LNCaP clone FGC (cell line): Measurements from ENCODE around the gene MUC12.

Source experiments
- DNase-seq: peaks from one replicate; pipeline ENCODE4 v3.0.0-alpha.2; 2011; ENCODE audit warnings: low read depth
- H3K4me3 ChIP-seq: 2 replicates; pipeline ENCODE4 v1.5.1; 2011; ENCODE audit warnings: mild to moderate bottlenecking, low read depth, low read length, control low read depth
- TF ChIP-seq, protein P1 (sequence below): IDR thresholded peaks from 2 replicates; pipeline ENCODE4 v1.5.1; 2012; ENCODE audit warnings: mild to moderate bottlenecking; ENCODE audit not compliant: control insufficient read depth, insufficient read depth; ENCODE audit errors: extremely low read depth

MUC12 gene

DNA sequence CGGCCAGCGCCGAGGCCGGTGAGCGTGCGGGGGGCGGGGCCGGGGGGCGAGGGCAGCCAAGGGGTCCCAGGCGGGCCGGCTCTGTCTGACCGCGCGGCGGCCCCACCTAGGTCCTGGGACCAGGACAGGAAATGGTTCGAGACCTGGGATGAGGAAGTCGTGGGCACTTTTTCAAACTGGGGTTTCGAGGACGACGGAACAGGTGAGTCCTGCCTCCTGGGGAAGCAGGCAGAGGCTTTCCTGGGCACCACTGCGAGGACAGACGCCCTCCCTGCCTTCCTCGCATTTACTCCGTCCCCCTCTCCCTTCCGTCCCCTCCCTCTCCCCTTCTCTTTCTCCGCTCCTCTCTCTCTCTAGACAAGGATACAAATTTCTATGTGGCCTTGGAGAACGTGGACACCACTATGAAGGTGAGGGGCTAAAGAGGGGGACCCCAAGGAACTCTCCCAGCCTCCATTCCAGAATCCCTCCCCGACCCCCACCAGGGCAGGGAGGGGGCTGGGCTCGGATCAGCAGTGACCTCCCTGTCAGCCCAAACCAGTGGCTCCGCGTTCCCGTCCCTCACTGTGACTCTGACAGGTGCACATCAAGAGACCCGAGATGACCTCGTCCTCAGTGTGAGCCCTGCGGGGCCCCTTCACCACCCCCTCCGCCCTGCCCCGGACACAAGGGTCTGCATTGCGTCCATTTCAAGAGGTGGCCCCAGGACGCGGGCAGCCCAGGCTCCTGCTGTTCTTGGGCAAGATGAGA is 2.6 kb upstream of the MUC12 start:
- no peak overlapping the region for H3K4me3 ChIP-seq
- TF ChIP-seq, protein P1, sequence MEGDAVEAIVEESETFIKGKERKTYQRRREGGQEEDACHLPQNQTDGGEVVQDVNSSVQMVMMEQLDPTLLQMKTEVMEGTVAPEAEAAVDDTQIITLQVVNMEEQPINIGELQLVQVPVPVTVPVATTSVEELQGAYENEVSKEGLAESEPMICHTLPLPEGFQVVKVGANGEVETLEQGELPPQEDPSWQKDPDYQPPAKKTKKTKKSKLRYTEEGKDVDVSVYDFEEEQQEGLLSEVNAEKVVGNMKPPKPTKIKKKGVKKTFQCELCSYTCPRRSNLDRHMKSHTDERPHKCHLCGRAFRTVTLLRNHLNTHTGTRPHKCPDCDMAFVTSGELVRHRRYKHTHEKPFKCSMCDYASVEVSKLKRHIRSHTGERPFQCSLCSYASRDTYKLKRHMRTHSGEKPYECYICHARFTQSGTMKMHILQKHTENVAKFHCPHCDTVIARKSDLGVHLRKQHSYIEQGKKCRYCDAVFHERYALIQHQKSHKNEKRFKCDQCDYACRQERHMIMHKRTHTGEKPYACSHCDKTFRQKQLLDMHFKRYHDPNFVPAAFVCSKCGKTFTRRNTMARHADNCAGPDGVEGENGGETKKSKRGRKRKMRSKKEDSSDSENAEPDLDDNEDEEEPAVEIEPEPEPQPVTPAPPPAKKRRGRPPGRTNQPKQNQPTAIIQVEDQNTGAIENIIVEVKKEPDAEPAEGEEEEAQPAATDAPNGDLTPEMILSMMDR: no peak
- no peak for DNase-seq

DNA sequence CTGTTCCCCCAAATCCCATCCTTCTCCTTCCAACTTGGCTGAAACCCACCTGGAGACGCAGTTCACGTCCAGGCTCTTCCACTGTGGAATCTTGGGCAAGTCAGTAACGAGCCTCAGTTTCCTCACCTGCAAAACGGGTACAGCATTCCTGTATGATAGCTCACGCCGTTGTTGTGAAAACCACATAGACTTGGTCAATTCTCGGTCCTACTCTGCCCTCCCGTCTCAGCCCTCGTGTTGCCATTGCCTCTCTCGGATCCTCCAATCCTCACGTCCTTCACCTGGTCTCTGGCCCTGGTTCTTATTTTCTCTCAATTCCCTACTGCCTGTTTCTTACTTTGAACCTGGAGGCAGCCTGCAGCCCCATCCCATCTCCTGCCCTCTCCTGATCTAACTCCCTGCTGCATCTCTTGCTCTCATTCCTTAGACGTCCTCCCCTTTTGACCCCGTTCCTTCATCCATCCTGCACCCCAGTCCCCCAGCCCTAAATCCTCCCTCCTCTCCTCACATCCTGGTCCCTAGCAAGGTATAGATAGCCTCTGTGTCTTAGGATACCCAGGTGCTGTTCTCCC is 2.0 kb upstream of the MUC12 start:
- no peak overlapping the region for H3K4me3 ChIP-seq
- TF ChIP-seq, protein P1: no peak
- DNase-seq: no peak

DNA sequence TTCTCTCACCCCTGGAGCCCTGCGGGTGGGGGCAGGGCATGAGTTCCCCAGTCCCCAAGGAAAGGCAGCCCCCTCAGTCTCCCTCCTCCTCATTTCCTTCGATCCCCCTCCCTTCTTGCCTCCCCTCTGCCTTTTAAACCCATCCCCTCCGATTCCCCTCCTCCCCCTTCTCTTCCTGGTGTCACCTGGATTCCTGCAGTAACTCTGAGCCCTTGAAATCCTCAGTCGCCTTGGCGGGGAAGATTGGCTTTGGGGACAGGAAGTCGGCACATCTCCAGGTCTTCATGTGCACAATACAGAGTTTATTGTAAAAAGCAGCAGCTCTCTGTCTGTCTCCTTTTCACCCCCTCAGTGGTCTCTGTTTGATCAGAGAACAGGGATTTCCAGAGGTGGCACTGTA is 1.3 kb upstream of the MUC12 start:
- TF ChIP-seq, protein P1: no peak
- DNase-seq: no peak
- no peak overlapping the region for H3K4me3 ChIP-seq

DNA sequence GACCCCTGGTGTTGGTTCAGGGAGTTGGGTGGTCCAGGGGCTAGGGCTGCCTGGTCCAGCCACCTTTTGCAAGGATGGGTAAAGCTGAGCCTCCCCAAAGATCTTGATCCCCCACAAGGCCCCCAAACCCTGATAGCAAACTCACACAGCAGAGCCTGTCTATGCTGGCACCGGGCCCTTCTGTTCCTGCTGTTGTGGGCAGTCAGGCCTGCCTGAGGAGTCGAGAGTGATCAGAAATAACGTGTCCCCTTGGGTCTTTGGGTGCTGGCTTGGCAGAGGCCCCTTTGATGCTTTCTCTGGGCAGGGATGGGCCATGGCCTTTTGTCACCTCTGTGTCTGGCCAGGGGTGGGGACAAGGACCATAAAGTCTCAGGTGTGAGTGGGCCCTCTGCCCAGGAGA is 715 bp upstream of the MUC12 start:
- DNase-seq: no peak

DNA sequence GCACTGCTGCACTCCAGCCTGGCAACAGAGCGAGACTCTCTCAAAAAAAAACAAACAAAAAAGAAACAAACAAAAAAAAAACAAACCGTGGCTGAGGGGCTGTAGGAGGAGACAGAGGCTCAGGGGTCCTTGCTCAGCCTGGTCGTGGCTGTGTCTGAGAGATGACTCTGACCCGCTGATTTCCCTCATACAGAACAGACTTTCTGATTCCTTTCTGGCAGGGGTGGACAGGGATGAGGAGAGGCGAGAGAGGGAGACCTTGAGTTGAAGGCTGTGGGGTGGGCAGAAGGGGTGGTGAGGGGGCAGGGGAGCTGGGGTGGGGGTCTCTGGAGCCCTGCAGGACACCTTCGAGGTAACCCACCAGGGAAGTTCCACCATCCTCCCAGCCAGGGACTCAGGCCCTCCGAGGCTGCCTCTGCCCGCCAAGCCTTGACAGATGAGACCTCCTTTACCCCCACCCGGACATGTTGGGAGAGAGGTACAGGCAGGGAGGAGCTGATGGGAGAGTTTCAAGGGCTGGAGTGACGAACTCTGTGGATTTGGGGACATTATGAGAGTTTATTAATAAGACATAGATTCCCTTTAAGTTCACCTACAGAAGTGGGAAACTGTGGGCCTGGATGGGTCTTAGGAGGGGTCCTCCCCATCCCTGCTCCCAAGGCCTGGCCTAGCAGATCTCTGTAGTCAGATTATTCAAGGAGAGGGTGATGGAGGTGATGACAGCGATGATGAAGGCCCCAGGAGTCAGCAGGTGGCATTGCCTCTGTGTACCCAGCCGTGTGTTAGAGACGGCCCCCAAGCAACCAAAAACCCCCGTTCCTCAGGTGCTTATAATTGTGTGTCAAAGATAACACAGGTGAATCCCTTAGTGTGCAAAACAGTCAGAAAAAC is 2.0 kb downstream of the MUC12 start:
- no peak overlapping the region for H3K4me3 ChIP-seq
- TF ChIP-seq, protein P1: no peak
- DNase-seq: no peak

More for the DNA sequence above, 715 bp upstream of the MUC12 start:
- TF ChIP-seq, protein P1: no peak
- H3K4me3 ChIP-seq: no peak overlapping the region

DNA sequence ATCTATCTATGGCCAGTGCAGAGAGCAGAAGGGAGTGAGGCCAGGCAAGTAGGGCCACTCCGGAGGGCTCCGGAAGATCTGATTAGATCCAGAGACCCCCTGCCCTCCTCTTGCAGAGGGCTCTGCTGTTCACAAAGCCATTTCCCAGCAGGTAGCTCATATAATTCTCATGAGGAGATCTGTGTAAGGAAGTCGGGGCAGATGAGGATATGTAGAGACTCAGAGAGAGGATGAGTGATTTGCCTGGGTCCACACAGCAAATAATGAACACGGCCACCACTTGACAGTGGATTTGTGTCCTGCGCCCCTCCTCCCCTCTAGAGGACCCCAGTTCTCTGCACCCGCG is 2.6 kb downstream of the MUC12 start:
- H3K4me3 ChIP-seq: no peak overlapping the region
- TF ChIP-seq, protein P1: no peak

More for the DNA sequence above, 2.6 kb downstream of the MUC12 start:
- DNase-seq: no peak
